G401 (cell line): ENCODE data around the gene SCYL3. TPM values are rescaled to one million over a fixed set of nuclear protein-coding genes. Genes with fewer than 3 reads are reported as not detected.
A peak's percentile ranks its signal among the peaks of the same experiment; 100 is the strongest.
"Not testable (repeated sequence)": the region's sequence is repeated elsewhere in the genome, so short reads cannot be mapped to it uniquely, and the experiment has no call there.

ENCODE experiments used
- DNase-seq: peaks from one replicate; pipeline ENCODE4 v3.0.0-alpha.2; 2015; ENCODE audit warnings: low spot score
- in situ Hi-C: cut with HindIII; loops from 2 replicates; pipeline ENCODE4 v1.10.0; 2016; ENCODE audit warnings: low sequenced_read_pairs, mixed read lengths
- total RNA-seq: library from RNA; depleted of rRNA; stranded (reverse); fragments of >200 nt; shearing (Covaris generic); gene quantifications from 2 replicates; pipeline ENCODE4 v1.2.3, GENCODE V29; 2014

Gene SCYL3
- total RNA-seq, 1 experiment from 2014 or later = 10.2 TPM

GRCh38 chr1:169877800-169878491 lies 15.8 kb downstream of the SCYL3 start:
- DNase-seq = no peak
- in situ Hi-C loops = no loop called here

GRCh38 chr1:169874229-169874628 lies 19.5 kb downstream of the SCYL3 start:
- in situ Hi-C loops = no loop called here
- DNase-seq = no peak

- DNase-seq = no peak
- in situ Hi-C loops = no loop called here
Measured at GRCh38 chr1:169873582-169874199, 20.0 kb downstream of the SCYL3 start.

- no peak for DNase-seq
- in situ Hi-C loops = no loop called here
Measured at GRCh38 chr1:169872906-169873305, 20.8 kb downstream of the SCYL3 start.

GRCh38 chr1:169871988-169872387 lies 21.7 kb downstream of the SCYL3 start:
- in situ Hi-C loops, DNase-seq: not testable (repeated sequence)

GRCh38 chr1:169869426-169869825 lies 24.3 kb downstream of the SCYL3 start:
- in situ Hi-C loops = no loop called here
- peak; percentile 31 for DNase-seq

GRCh38 chr1:169868978-169869377 lies 24.7 kb downstream of the SCYL3 start:
- in situ Hi-C loops = no loop called here

GRCh38 chr1:169867012-169867675 lies 26.6 kb downstream of the SCYL3 start:
- DNase-seq = no peak
- in situ Hi-C loops = no loop called here

More at GRCh38 chr1:169868978-169869377, 24.7 kb downstream of the SCYL3 start:
- DNase-seq = no peak

- no peak for DNase-seq
- in situ Hi-C loops = no loop called here
Measured at GRCh38 chr1:169866577-169866976, 27.1 kb downstream of the SCYL3 start.

GRCh38 chr1:169864531-169864930 lies 29.2 kb downstream of the SCYL3 start:
- DNase-seq, in situ Hi-C loops: not testable (repeated sequence)

- no peak for DNase-seq
- in situ Hi-C loops = no loop called here
Measured at GRCh38 chr1:169860750-169861149, 32.9 kb downstream of the SCYL3 start.

- no peak for DNase-seq
- in situ Hi-C loops = no loop called here
Measured at GRCh38 chr1:169860187-169860586, 33.5 kb downstream of the SCYL3 start.

- in situ Hi-C loops = no loop called here
- no peak for DNase-seq
Measured at GRCh38 chr1:169859001-169859400, 34.7 kb downstream of the SCYL3 start.

GRCh38 chr1:169858467-169858866 lies 35.2 kb downstream of the SCYL3 start:
- DNase-seq = no peak
- in situ Hi-C loops = no loop called here

- peak; percentile 66 for DNase-seq
- in situ Hi-C loops = no loop called here
Measured at GRCh38 chr1:169853341-169853740, 40.4 kb downstream of the SCYL3 start.

GRCh38 chr1:169849346-169850022 lies 44.2 kb downstream of the SCYL3 start:
- no peak for DNase-seq
- in situ Hi-C loops = no loop called here

GRCh38 chr1:169848456-169848855 lies 45.2 kb downstream of the SCYL3 start:
- in situ Hi-C loops = no loop called here

GRCh38 chr1:169844941-169845608 lies 48.6 kb downstream of the SCYL3 start:
- no peak for DNase-seq
- in situ Hi-C loops = no loop called here

More at GRCh38 chr1:169848456-169848855, 45.2 kb downstream of the SCYL3 start:
- no peak for DNase-seq

GRCh38 chr1:169838942-169839341 lies 54.8 kb downstream of the SCYL3 start:
- in situ Hi-C loops = no loop called here
- DNase-seq = no peak
